IMR-90 (cell line): ENCODE measurements around the gene NEK11. TPM values are rescaled to one million over a fixed set of nuclear protein-coding genes. Genes with fewer than 3 reads are reported as not detected.

Experiments
- ATAC-seq: fragments of 200-7000 bp; cut with Tn5 transposase; 2 replicates; pipeline ENCODE4 v1.9.1; 2020; ENCODE audit warnings: low read depth, mild to moderate bottlenecking, moderate library complexity
- BruUV-seq: library from RNA; stranded (reverse); fragments of 400-500 nt; replicated peaks from 2 replicates; lab custom pipeline; 2021; lab: Mats Ljungman, UMichigan
- CTCF ChIA-PET: fragments of 300-600 bp; formaldehyde crosslinking; extraction: SDS; loops from one replicate; lab custom pipeline; 2021; ENCODE audit warnings: antibody characterized with exemption; lab: Yijun Ruan, JAX
- POLR2A ChIA-PET: fragments of 300-600 bp; sonication (Branson Sonifier 250); formaldehyde crosslinking; loops from one replicate; lab custom pipeline; 2022; ENCODE audit warnings: antibody characterized with exemption; ENCODE audit not compliant: unreplicated experiment; lab: Charles Lee
- DNase-seq: peaks from one replicate; pipeline ENCODE4 v3.0.0; 2013
- H2AFZ ChIP-seq: replicated peaks from 2 replicates; pipeline ENCODE3; 2013; ENCODE audit warnings: low read length, mild to moderate bottlenecking; ENCODE audit not compliant: poor library complexity
- H2AK5ac ChIP-seq: 2 replicates; pipeline ENCODE4 v1.6.1; 2013; ENCODE audit warnings: low read depth, low read length, inconsistent platforms
- H2AK9ac ChIP-seq: replicated peaks from 2 replicates; pipeline ENCODE3; 2013; ENCODE audit warnings: mild to moderate bottlenecking, low read depth, low read length, moderate library complexity; ENCODE audit not compliant: poor library complexity
- H2BK120ac ChIP-seq: 2 replicates; pipeline ENCODE4 v1.6.1; 2013; ENCODE audit warnings: low read depth, low read length, inconsistent platforms
- H2BK15ac ChIP-seq: 3 replicates; pipeline ENCODE4 v1.6.1; 2013; ENCODE audit warnings: low read depth, low read length, inconsistent platforms
- H2BK20ac ChIP-seq: 2 replicates; pipeline ENCODE4 v1.6.1; 2013; ENCODE audit warnings: low read depth, mild to moderate bottlenecking, inconsistent platforms, low read length, moderate library complexity
- H2BK5ac ChIP-seq: 2 replicates; pipeline ENCODE4 v1.6.1; 2013; ENCODE audit warnings: mild to moderate bottlenecking, low read depth, low read length, inconsistent platforms; ENCODE audit not compliant: poor library complexity, severe bottlenecking
- H3K14ac ChIP-seq: replicated peaks from 2 replicates; pipeline ENCODE4 v1.6.1; 2013; ENCODE audit warnings: low read depth, low read length, inconsistent platforms
- H3K18ac ChIP-seq: 2 replicates; pipeline ENCODE4 v1.6.1; 2013; ENCODE audit warnings: low read depth, low read length, control low read depth
- H3K23ac ChIP-seq: 2 replicates; pipeline ENCODE4 v1.6.1; 2013; ENCODE audit warnings: low read depth, low read length, inconsistent platforms
- H3K27ac ChIP-seq: 2 replicates; pipeline ENCODE4 v1.5.1; 2013; ENCODE audit warnings: mild to moderate bottlenecking, control low read depth, low read length; ENCODE audit not compliant: insufficient read depth
- H3K27me3 ChIP-seq: 2 replicates; pipeline ENCODE4 v1.6.1; 2013; ENCODE audit warnings: low read length; ENCODE audit not compliant: control insufficient read depth, insufficient read depth
- H3K36me3 ChIP-seq: 2 replicates; pipeline ENCODE4 v1.6.1; 2013; ENCODE audit warnings: low read length, mixed read lengths; ENCODE audit not compliant: control insufficient read depth, insufficient read depth
- H3K4ac ChIP-seq: 2 replicates; pipeline ENCODE4 v1.6.1; 2013; ENCODE audit warnings: low read depth, low read length, inconsistent platforms
- H3K4me1 ChIP-seq: 2 replicates; pipeline ENCODE4 v1.6.1; 2013; ENCODE audit warnings: low read length, mixed read lengths; ENCODE audit not compliant: control insufficient read depth, insufficient read depth
- H3K4me2 ChIP-seq: 2 replicates; pipeline ENCODE4 v1.6.1; 2013; ENCODE audit warnings: low read depth, mild to moderate bottlenecking, control low read depth, low read length, moderate library complexity
- H3K4me3 ChIP-seq: 2 replicates; pipeline ENCODE4 v1.5.1; 2013; ENCODE audit warnings: low read depth, mild to moderate bottlenecking, control low read depth, low read length, moderate library complexity; ENCODE audit not compliant: insufficient read depth
- H3K56ac ChIP-seq: 2 replicates; pipeline ENCODE4 v1.6.1; 2013; ENCODE audit warnings: low read length, inconsistent platforms; ENCODE audit not compliant: insufficient read depth; ENCODE audit errors: extremely low read depth
- H3K79me1 ChIP-seq, 2 experiments: 2 replicates each; pipeline ENCODE4 v1.6.1; 2013; ENCODE audit warnings: low read length in 2 of 2, inconsistent platforms in 1 of 2, low read depth in 1 of 2
- H3K9ac ChIP-seq: 2 replicates; pipeline ENCODE4 v1.6.1; 2013; ENCODE audit warnings: low read depth, low read length, control low read depth
- H3K9me1 ChIP-seq: 2 replicates; pipeline ENCODE4 v1.6.1; 2013; ENCODE audit warnings: low read length, inconsistent platforms; ENCODE audit not compliant: insufficient read depth
- H3K9me3 ChIP-seq: 2 replicates; pipeline ENCODE4 v1.6.1; 2013; ENCODE audit warnings: low read length; ENCODE audit not compliant: control insufficient read depth, insufficient read depth
- H4K20me1 ChIP-seq: 2 replicates; pipeline ENCODE4 v1.6.1; 2013; ENCODE audit warnings: low read length, inconsistent platforms; ENCODE audit not compliant: insufficient read depth
- H4K5ac ChIP-seq: 2 replicates; pipeline ENCODE4 v1.6.1; 2013; ENCODE audit warnings: mild to moderate bottlenecking, low read depth, low read length, control low read depth
- H4K8ac ChIP-seq, 2 experiments: 2 replicates each; pipeline ENCODE4 v1.6.1; 2013; ENCODE audit warnings: low read depth in 2 of 2, low read length in 2 of 2, control low read depth in 1 of 2, inconsistent platforms in 1 of 2
- H4K91ac ChIP-seq: 2 replicates; pipeline ENCODE4 v1.6.1; 2013; ENCODE audit warnings: low read depth, low read length, inconsistent platforms; ENCODE audit not compliant: insufficient read depth
- CHD1 ChIP-seq: IDR thresholded peaks from 2 replicates; pipeline ENCODE4 v1.6.1; 2012; ENCODE audit warnings: low read depth, low read length, improper control_type of control experiment
- MAZ ChIP-seq: IDR thresholded peaks from 2 replicates; pipeline ENCODE4 v1.6.1; 2012; ENCODE audit warnings: low read depth, mild to moderate bottlenecking, low read length, improper control_type of control experiment, moderate library complexity, borderline replicate concordance
- POLR2A ChIP-seq: IDR thresholded peaks from 2 replicates; pipeline ENCODE4 v1.6.1; 2012; ENCODE audit warnings: mild to moderate bottlenecking, low read depth, low read length
- WGBS, 2 experiments: methylation state at CpG; one replicate each; pipeline versions ENCODE4 v1.1.5 to v1.1.7; 2013; ENCODE audit warnings: missing lambda C conversion rate in 2 of 2; ENCODE audit not compliant: insufficient read length in 1 of 2; ENCODE audit errors: extremely low coverage in 2 of 2; 5-methylcytosine and 5-hydroxymethylcytosine counted together
- dilution Hi-C: fragments of 300-500 bp; cut with HindIII; formaldehyde crosslinking; loops from one replicate; pipeline ENCODE4 v1.14.3; 2018; ENCODE audit warnings: low sequenced_read_pairs; ENCODE audit not compliant: unreplicated experiment
- in situ Hi-C: fragments of 300-500 bp; cut with MboI; formaldehyde crosslinking; loops from 3 replicates; pipeline ENCODE4 v1.14.3; 2019; ENCODE audit warnings: low sequenced_read_pairs, inconsistent platforms, mixed read lengths
- intact Hi-C: fragments of 100-400 bp; cut with micrococcal nuclease; formaldehyde crosslinking; loops from 2 replicates; pipeline ENCODE4 v1.10.0; 2022
- polyA plus RNA-seq, 3 experiments: library from polyadenylated mRNA; depleted of rRNA; stranded (reverse); fragments of >200 nt; gene quantifications; 2 replicates each; pipeline ENCODE4 v1.2.3, GENCODE V29; 2012; ENCODE audit warnings: low replicate concordance in 1 of 3
- total RNA-seq: library from RNA; depleted of rRNA; stranded (reverse); fragments of >200 nt; gene quantifications from 2 replicates; pipeline ENCODE4 v1.2.3, GENCODE V29; 2012
- TF ChIP-seq, protein P1 (sequence below): fragments of 150-350 bp; IDR thresholded peaks from 2 replicates; pipeline ENCODE4 v1.6.1; 2017; ENCODE audit warnings: mild to moderate bottlenecking, antibody characterized with exemption, low read length, low read depth
- TF ChIP-seq, protein P2 (sequence below): conservative IDR thresholded peaks from 2 replicates; pipeline ENCODE4 v1.5.1; 2012; ENCODE audit warnings: mild to moderate bottlenecking, low read depth, low read length, improper control_type of control experiment

NEK11 gene
- total and polyA plus RNA-seq, 2 of the 4 experiments (the other 2 are of a cell fraction): 1.1 to 1.6 TPM

DNA sequence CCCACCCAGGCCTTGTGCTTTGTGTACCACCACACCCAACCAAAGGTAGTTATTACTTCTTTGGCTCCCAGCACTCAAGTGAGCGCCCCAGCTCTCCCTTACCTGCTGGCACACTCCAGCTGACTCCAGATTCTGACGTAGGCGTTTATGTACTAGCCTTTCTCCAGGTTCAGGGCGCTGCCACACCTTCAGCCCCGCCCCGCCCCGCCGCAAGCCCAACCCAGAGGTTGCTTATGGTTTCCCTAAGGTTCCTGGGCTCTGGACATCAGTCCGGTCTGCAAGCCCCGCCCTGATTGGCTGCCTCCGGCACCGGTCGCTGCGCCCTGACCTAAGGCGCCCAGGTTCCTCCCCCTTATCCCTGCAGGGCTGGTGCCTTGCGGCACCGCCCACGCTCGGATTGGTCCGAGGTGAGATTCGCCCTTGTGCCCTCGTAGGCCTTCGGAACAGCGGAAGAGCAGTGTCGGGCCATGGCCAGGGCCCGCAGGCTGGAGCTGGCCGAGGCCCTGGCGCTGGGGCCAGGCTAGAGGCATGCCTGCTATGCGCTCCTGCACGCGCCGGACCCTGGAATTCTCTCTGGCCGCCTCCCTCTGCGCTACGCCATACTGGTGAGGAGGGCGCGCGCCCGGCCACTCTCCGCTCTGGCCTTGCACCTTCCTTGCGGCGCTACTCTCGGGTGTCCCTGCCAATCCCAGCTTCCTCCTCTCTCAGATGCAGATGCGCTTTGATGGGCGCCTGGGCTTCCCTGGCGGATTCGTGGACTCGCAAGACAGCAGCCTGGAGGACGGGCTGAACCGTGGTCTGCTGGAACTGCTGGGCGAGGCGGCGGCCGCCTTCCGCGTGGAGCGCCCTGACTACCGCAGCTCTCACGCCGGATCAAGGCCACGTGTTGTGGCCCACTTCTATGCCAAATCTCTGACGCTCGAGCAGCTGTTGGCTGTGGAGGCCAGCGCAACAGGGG lies 335.1 kb downstream of the NEK11 start:
- no peak overlapping the region for H3K14ac ChIP-seq
- H2BK5ac ChIP-seq: no peak overlapping the region
- no peak overlapping the region for H3K9ac ChIP-seq
- no peaks in the 10 kb centered on the region for H3K9me1 ChIP-seq
- intact Hi-C loops: no loop called here
- peaks cover 4% of the 10 kb centered on the region; the same call in 1 of the 2 replicates for H3K27me3 ChIP-seq
- no peak overlapping the region for H2AK5ac ChIP-seq
- CTCF ChIA-PET: interaction anchor here (0.5 kb wide), 2 partner anchors 16 to 608 kb away, joined by 3 read pairs; no protein-coding TSS in a partner anchor
- BruUV-seq: no TSS peak
- 13% methylated on average over 27 of the region's 64 CpGs; no CpG with 5 or more reads in 1 of the 2 experiments for WGBS, 2 experiments
- no peak overlapping the region for H2BK15ac ChIP-seq
- TF ChIP-seq, protein P1, sequence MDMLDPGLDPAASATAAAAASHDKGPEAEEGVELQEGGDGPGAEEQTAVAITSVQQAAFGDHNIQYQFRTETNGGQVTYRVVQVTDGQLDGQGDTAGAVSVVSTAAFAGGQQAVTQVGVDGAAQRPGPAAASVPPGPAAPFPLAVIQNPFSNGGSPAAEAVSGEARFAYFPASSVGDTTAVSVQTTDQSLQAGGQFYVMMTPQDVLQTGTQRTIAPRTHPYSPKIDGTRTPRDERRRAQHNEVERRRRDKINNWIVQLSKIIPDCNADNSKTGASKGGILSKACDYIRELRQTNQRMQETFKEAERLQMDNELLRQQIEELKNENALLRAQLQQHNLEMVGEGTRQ: no peak
- TF ChIP-seq MAZ: no peak
- TF ChIP-seq, protein P2, sequence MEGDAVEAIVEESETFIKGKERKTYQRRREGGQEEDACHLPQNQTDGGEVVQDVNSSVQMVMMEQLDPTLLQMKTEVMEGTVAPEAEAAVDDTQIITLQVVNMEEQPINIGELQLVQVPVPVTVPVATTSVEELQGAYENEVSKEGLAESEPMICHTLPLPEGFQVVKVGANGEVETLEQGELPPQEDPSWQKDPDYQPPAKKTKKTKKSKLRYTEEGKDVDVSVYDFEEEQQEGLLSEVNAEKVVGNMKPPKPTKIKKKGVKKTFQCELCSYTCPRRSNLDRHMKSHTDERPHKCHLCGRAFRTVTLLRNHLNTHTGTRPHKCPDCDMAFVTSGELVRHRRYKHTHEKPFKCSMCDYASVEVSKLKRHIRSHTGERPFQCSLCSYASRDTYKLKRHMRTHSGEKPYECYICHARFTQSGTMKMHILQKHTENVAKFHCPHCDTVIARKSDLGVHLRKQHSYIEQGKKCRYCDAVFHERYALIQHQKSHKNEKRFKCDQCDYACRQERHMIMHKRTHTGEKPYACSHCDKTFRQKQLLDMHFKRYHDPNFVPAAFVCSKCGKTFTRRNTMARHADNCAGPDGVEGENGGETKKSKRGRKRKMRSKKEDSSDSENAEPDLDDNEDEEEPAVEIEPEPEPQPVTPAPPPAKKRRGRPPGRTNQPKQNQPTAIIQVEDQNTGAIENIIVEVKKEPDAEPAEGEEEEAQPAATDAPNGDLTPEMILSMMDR: no peak
- TF ChIP-seq POLR2A: no peak
- TF ChIP-seq CHD1: no peak
- dilution Hi-C loops: no loop called here
- no peaks in the 10 kb centered on the region for H3K36me3 ChIP-seq
- no peak overlapping the region for H2BK120ac ChIP-seq
- H3K18ac ChIP-seq: no peak overlapping the region
- no peak overlapping the region for H4K91ac ChIP-seq
- H3K27ac ChIP-seq: no peak overlapping the region
- H2AFZ ChIP-seq: peak overlapping the region; percentile 90
- H3K4me1 ChIP-seq: no peaks in the 10 kb centered on the region
- ATAC-seq (peak; percentile 89), DNase-seq (peak; percentile 10)
- no peak overlapping the region for H2AK9ac ChIP-seq
- H4K8ac ChIP-seq: no peak overlapping the region
- no peak overlapping the region for H4K5ac ChIP-seq
- no peak overlapping the region for H3K23ac ChIP-seq
- H3K4ac ChIP-seq: no peak overlapping the region
- no peak overlapping the region for H3K56ac ChIP-seq
- no peaks in the 10 kb centered on the region for H4K20me1 ChIP-seq
- no peaks in the 10 kb centered on the region for H3K9me3 ChIP-seq
- in situ Hi-C loops: no loop called here
- no peak overlapping the region for H2BK20ac ChIP-seq
- H3K4me3 ChIP-seq: peak overlapping the region; percentile 33
- POLR2A ChIA-PET: no interaction called here
- H3K4me2 ChIP-seq: peak overlapping the region; percentile 74; the same call in 1 of the 2 replicates
- no peaks in the 10 kb centered on the region for H3K79me1 ChIP-seq
